ENCODE results near the gene ULK1. TPM values are rescaled to one million over a fixed set of nuclear protein-coding genes. Genes with fewer than 3 reads are reported as not detected.

ULK1 gene
- total RNA-seq, 1 donor from 2014 or later = 21.9 TPM

- no peak for DNase-seq (ENCODE audit: extremely low read depth, low read depth, low spot score)
Observed at GRCh38 chr12:131907379-131908091, 13.1 kb downstream of the ULK1 start.

GRCh38 chr12:131908092-131909080 is 14.0 kb downstream of the ULK1 start:
- DNase-seq (ENCODE audit: extremely low read depth, low read depth, low spot score) = no peak

GRCh38 chr12:131909081-131909751 is 14.8 kb downstream of the ULK1 start:
- no peak for DNase-seq (ENCODE audit: extremely low read depth, low read depth, low spot score)

- DNase-seq (ENCODE audit: extremely low read depth, low read depth, low spot score) = no peak
Observed at GRCh38 chr12:131909752-131910219, 15.4 kb downstream of the ULK1 start.

- no peak for DNase-seq (ENCODE audit: extremely low read depth, low read depth, low spot score)
Observed at GRCh38 chr12:131910302-131911027, 16.0 kb downstream of the ULK1 start.

GRCh38 chr12:131911028-131911650 is 16.7 kb downstream of the ULK1 start:
- DNase-seq (ENCODE audit: extremely low read depth, low read depth, low spot score) = no peak

- no peak for DNase-seq (ENCODE audit: extremely low read depth, low read depth, low spot score)
Observed at GRCh38 chr12:131911851-131912477, 17.5 kb downstream of the ULK1 start.

- DNase-seq (ENCODE audit: extremely low read depth, low read depth, low spot score) = no peak
Observed at GRCh38 chr12:131912518-131913274, 18.3 kb downstream of the ULK1 start.

- no peak for DNase-seq (ENCODE audit: extremely low read depth, low read depth, low spot score)
Observed at GRCh38 chr12:131913666-131914065, 19.2 kb downstream of the ULK1 start.

- no peak for DNase-seq (ENCODE audit: extremely low read depth, low read depth, low spot score)
Observed at GRCh38 chr12:131914179-131914702, 19.8 kb downstream of the ULK1 start.

- DNase-seq (ENCODE audit: extremely low read depth, low read depth, low spot score) = no peak
Observed at GRCh38 chr12:131915000-131915689, 20.7 kb downstream of the ULK1 start.

- DNase-seq (ENCODE audit: extremely low read depth, low read depth, low spot score) = no peak
Observed at GRCh38 chr12:131915823-131916222, 21.4 kb downstream of the ULK1 start.

GRCh38 chr12:131916306-131917138 is 22.1 kb downstream of the ULK1 start:
- no peak for DNase-seq (ENCODE audit: extremely low read depth, low read depth, low spot score)

GRCh38 chr12:131917139-131917710 is 22.8 kb downstream of the ULK1 start:
- no peak for DNase-seq (ENCODE audit: extremely low read depth, low read depth, low spot score)

GRCh38 chr12:131917711-131918306 is 23.4 kb downstream of the ULK1 start:
- no peak for DNase-seq (ENCODE audit: extremely low read depth, low read depth, low spot score)

- no peak for DNase-seq (ENCODE audit: extremely low read depth, low read depth, low spot score)
Observed at GRCh38 chr12:131918311-131919050, 24.1 kb downstream of the ULK1 start.

Data from glomerular endothelial cell (primary cell).